Activated CD4-positive, alpha-beta T cell treated with anti-CD3 and anti-CD28 coated beads for 36 hours (primary cell): ENCODE measurements around the gene NODAL. TPM values are rescaled to one million over a fixed set of nuclear protein-coding genes. Genes with fewer than 3 reads are reported as not detected.
"Not testable (repeated sequence)": the region's sequence is repeated elsewhere in the genome, so short reads cannot be mapped to it uniquely, and the experiment has no call there.

ENCODE experiments used
- ATAC-seq: fragments of 200-7000 bp; cut with Tn5 transposase; one replicate; pipeline ENCODE4 v1.10.0; 2021; ENCODE audit warnings: mild to moderate bottlenecking, moderate library complexity
- CTCF ChIA-PET: fragments of 350-600 bp; sonication (Branson Sonifier 250); formaldehyde crosslinking; loops from one replicate; lab custom pipeline; 2021; ENCODE audit warnings: antibody characterized with exemption; lab: Charles Lee
- POLR2A ChIA-PET: fragments of 350-600 bp; sonication (Branson Sonifier 250); formaldehyde crosslinking; loops from one replicate; lab custom pipeline; 2021; ENCODE audit warnings: antibody characterized with exemption, inconsistent platforms; lab: Charles Lee
- DNase-seq: peaks from one replicate; pipeline ENCODE4 v3.0.0-alpha.2; 2020
- H3K27ac Mint-ChIP-seq: one replicate; pipeline ENCODE4 v1.8.0; 2021; ENCODE audit warnings: mixed read lengths
- H3K27me3 Mint-ChIP-seq: one replicate; pipeline ENCODE4 v1.8.0; 2021; ENCODE audit warnings: mixed read lengths
- H3K36me3 Mint-ChIP-seq: one replicate; pipeline ENCODE4 v1.8.0; 2021; ENCODE audit warnings: low read depth, mixed read lengths
- H3K4me1 Mint-ChIP-seq: one replicate; pipeline ENCODE4 v1.8.0; 2021; ENCODE audit warnings: mixed read lengths
- H3K4me3 Mint-ChIP-seq: one replicate; pipeline ENCODE4 v1.8.0; 2021; ENCODE audit warnings: mild to moderate bottlenecking, moderate library complexity, mixed read lengths
- H3K9me3 Mint-ChIP-seq: one replicate; pipeline ENCODE4 v1.8.0; 2021; ENCODE audit warnings: low read depth, mixed read lengths
- intact Hi-C, 2 experiments: fragments of 100-400 bp; cut with DNase I in 1 of 2; cut with micrococcal nuclease in 1 of 2; formaldehyde crosslinking; loops; one replicate each; pipeline versions ENCODE4 v1.14.2 to v1.15.1; 2022 to 2024; cut with DNase I, micrococcal nuclease
- total RNA-seq, 2 experiments: library from RNA; stranded (reverse); gene quantifications; one replicate each; pipeline ENCODE4 v1.2.3, GENCODE V29; 2021

NODAL gene
- not detected for total RNA-seq

DNA sequence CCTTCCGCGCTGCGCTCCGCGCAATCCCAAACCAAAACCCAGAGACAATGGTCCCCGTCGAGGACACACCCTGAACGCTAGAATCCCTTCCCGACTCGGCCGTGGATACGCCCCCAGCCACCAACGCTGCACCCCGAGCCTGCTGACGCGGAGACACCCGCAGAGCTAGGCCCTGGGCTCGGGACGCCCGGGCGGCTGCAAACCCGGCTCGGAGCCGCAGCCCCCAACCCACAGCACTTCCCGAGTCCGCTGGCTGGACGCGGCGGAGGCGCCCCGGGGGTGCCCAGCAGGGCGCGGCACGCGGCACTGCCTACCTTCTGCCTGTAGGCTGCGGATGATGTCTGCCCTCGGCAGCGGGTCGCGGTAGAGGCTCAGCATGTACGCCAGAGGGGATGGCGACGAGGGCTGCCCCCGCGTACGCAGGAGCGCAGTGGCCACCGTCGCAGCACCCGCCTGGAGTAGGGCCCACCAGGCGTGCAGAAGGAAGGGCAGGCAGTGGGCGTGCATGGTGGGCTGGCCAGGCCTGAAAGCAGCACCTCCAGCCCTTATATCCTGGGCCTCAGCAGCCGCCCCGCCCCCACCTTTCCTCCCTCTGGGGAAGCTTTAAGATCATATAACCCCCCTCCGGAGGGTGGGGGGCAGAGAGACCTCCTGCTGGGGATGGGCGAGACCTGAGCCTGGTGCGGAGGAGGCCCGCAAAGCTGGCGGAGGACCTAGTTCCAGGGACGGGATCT lies at the start of gene NODAL:
Gene NODAL (minus strand): TSS at position 521 of the 734 bp plus-strand sequence. CDS start 14 bp downstream, at position 507.
- Mint-ChIP-seq H3K27me3 (peaks cover 30% of the 10 kb centered on the region), H3K4me3 (peak within 1 kb of the TSS; percentile 36), H3K9me3 (no peaks in the 10 kb centered on the region), H3K36me3 (peaks cover 2% of the 10 kb centered on the region), H3K4me1 (peaks cover 10% of the 10 kb centered on the region), H3K27ac (peak within 1 kb of the TSS; percentile 5)
- ChIA-PET POLR2A (no interaction called here), CTCF (interaction anchor here (0.7 to 1.9 kb wide), 4 partner anchors 20 to 326 kb away, joined by 3 to 5 read pairs (median 4); no protein-coding TSS in a partner anchor)
- ATAC-seq: peak; percentile 54
- intact Hi-C loops: no loop called here
- peak; percentile 33 for DNase-seq

DNA sequence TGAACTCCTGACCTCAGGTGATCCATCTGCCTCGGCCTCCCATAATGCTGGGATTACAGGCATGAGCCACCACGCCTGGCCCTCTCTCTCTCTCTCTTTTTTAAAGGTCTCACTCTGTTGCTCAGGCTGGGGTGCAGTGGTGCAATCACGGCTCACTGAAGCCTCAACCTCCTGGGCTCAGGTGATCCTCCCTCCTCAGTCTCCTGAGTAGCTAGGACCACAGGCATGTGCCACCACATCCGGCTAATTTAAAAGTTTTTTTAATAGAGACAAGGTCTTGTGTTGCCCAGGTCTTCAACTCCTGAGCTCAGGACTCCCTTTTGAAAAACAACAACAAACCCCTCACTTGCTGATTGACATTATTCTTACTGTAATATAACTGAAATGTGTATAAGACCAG lies 48.7 kb upstream of the NODAL start:
- CTCF ChIA-PET: interaction anchor here (0.6 to 0.7 kb wide), 2 partner anchors 26 to 217 kb away, joined by 3 read pairs; no protein-coding TSS in a partner anchor
- no peak for ATAC-seq
- POLR2A ChIA-PET: interaction anchor here (0.7 kb wide), 1 partner anchor 320 kb away, joined by 3 read pairs; the partner anchor contains the start of gene SAR1A

DNA sequence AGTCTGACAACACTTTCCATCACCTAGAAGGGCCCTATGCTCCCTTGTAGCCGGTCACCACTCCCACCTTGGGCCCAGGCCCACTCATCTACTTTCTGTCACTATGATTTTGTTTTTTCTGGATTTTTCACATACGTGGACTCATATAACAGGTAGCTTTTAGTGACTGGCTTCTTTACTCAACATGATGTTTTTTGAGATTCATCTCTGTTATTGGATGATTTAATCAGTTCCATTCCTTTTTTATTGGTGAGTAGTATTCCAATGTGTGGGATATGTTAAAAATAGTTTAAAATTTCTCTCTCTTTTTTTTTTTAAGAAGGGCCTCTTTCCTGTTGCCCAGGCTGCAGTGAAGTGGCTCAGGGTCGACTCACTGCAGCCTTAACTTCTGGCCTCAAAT lies 46.3 kb upstream of the NODAL start:
- Mint-ChIP-seq H3K9me3 (no peaks in the 10 kb centered on the region), H3K36me3 (no peaks in the 10 kb centered on the region), H3K27ac (no peak overlapping the region), H3K4me3 (no peak overlapping the region), H3K27me3 (no peaks in the 10 kb centered on the region), H3K4me1 (no peaks in the 10 kb centered on the region)
- ChIA-PET POLR2A (no interaction called here), CTCF (no interaction called here)
- ATAC-seq: no peak
- intact Hi-C loops: no loop called here
- DNase-seq: no peak

More for the DNA sequence above, 48.7 kb upstream of the NODAL start:
- no peaks in the 10 kb centered on the region for H3K36me3 Mint-ChIP-seq
- no peak overlapping the region for H3K27ac Mint-ChIP-seq
- H3K27me3 Mint-ChIP-seq: no peaks in the 10 kb centered on the region
- peaks cover 20% of the 10 kb centered on the region for H3K4me1 Mint-ChIP-seq
- no peak for DNase-seq
- H3K4me3 Mint-ChIP-seq: no peak overlapping the region
- intact Hi-C loops: no loop called here
- no peaks in the 10 kb centered on the region for H3K9me3 Mint-ChIP-seq

DNA sequence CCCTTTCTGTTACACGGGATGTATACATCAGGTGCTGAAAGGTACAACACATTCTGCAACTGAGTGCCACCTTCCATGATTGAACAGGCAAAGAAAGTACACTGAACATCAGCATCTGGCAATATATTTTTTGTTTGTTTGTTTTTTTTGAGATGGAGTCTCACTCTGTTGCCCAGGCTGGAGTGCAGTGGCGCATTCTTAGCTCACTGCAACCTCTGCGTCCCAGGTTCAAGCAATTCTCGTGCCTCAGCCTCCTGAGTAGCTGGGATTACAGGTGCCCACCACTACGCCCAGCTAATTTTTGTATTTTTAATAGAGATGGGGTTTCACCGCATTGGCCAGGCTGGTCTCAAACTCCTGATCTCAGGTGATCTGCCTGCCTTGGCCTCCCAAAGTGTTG lies 42.4 kb upstream of the NODAL start:
- DNase-seq, H3K9me3 Mint-ChIP-seq, ATAC-seq, H3K36me3 Mint-ChIP-seq, H3K27ac Mint-ChIP-seq, POLR2A ChIA-PET, intact Hi-C loops, CTCF ChIA-PET, H3K4me3 Mint-ChIP-seq, H3K27me3 Mint-ChIP-seq: not testable (repeated sequence)
- H3K4me1 Mint-ChIP-seq: peaks cover 18% of the 10 kb centered on the region

DNA sequence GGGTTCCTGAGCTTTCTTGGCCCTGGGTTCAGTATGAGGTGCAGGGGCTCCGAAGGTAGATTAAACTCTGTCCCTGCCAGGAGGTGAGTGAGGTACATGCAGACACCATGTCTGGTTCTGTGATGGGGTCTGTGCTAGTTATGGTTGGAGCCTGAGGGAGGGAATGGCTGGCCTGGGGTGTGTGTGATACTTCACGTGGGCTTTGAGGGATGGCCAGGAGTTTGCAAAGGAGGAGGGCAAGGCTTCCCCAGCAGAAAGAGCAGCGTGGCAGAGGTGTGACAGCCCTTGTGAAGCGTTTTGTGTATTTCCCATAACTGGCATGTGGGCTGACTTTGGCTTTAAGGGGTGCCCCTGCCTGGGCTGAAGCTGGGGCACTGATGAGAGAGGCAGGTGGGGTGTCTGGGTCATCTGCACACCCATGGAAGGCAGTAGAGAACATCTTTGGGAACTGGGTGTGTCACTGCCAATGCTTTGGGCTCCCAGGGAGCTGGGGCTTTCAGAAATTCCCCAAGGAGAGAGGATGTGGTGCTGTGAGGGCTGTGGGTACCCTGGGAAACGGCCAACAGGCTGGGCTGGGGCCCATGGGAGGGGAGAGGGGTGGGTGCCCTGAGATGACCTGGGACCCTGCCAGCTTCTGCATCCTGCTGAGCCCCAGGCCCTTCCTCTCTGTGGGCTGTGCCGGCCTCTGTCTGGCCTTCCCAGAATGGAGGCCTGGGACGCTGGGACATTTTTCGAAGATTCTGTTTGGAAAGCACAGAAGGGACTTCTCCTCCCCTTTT lies 41.7 kb upstream of the NODAL start:
- H3K36me3 Mint-ChIP-seq: peaks cover 2% of the 10 kb centered on the region
- ATAC-seq (no peak), DNase-seq (no peak)
- peaks cover 18% of the 10 kb centered on the region for H3K4me1 Mint-ChIP-seq
- H3K27ac Mint-ChIP-seq: no peak overlapping the region
- H3K4me3 Mint-ChIP-seq: no peak overlapping the region
- no peaks in the 10 kb centered on the region for H3K27me3 Mint-ChIP-seq
- H3K9me3 Mint-ChIP-seq: no peaks in the 10 kb centered on the region
- ChIA-PET CTCF (no interaction called here), POLR2A (no interaction called here)
- intact Hi-C loops: no loop called here

DNA sequence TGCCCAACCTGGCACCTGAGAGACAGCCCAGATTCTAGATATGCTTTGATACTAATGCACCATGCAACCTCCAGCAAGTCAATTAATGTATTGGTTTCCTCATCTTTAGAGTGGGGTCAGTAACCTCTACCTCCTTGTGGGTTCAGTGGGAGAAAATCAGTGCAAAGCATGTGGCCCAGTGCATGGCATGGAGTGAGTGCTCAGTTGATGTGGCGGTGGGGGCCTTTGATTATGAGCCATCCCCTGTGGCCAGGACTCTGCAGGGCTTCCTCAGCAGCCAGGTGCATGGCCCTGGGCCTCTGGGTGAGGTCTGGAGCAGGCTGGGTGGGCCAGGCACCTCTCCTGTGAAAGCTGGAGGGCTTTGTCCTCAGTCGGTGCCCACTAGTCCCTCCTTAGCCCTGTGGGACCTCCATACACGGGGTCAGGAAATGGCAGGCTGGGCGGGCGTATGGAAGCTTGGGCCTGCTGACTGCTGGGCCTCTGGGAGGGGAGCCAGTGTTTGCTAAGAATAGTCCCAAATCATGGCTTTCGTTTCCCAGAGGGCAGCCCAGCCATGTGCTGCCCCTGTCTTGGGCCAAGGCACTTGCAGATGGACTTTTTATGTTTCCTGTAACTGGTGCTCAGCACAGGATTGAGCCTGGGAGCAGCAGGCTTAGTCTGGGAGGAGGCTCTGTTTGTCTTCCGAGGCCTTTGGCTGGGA lies 40.5 kb upstream of the NODAL start:
- intact Hi-C loops: no loop called here
- H3K9me3 Mint-ChIP-seq: no peaks in the 10 kb centered on the region
- no peak overlapping the region for H3K27ac Mint-ChIP-seq
- H3K27me3 Mint-ChIP-seq: peaks cover 3% of the 10 kb centered on the region
- ATAC-seq (no peak), DNase-seq (no peak)
- POLR2A ChIA-PET: no interaction called here
- CTCF ChIA-PET: no interaction called here
- H3K36me3 Mint-ChIP-seq: peaks cover 2% of the 10 kb centered on the region
- no peak overlapping the region for H3K4me3 Mint-ChIP-seq
- peaks cover 27% of the 10 kb centered on the region for H3K4me1 Mint-ChIP-seq

DNA sequence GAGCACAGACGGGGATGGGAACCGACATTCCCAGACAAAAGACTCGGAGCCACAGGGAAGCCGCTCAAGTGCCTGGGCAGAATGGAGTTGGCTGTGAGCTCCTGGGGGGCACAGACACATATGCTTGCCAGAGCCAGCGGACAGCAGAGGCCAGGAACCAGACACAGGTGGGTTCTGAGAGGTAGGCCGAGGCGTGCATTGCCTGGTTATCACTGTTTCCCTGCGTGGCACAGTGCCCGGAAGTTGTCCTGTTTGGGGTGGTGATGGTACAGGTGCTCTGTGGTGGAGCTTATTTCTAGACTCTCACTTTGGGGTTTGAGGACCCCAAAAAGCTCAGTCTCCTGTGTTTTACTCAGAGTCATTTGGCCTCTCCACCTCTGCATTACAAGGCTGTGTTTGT lies 39.6 kb upstream of the NODAL start:
- CTCF ChIA-PET: interaction anchor here (0.9 kb wide), 1 partner anchor 20 kb away, joined by 3 read pairs; no protein-coding TSS in a partner anchor

DNA sequence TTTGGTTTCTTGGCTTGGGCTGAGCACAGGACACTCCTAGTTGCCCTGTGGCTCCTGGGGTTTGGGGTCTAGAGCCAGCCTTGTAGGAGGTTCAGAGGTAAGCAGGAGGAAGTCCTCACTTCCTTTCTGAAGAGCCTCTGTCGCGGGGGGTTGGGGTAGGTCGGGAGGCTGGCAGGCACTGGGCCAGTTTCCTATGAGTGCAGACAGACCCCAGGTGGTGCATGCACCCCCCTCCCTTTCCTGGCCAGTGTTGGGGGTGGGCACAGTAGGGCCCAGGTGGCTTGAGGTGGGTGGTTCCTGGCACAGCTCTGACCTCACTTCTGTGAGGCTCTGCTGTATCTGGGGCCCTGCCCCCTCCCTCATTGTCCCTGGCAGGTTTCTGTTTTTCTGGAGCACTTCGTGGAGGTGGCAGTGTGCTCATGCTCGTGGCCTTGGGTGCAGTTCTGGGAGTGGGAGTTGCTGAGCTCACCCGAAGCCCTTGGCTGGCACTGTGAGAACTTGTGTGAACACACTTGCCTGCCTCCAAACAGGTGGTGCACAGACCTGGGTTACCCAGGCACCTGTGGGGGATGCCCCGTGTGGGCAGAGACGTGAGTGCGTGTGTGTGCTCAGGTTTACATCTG lies 38.9 kb upstream of the NODAL start:
- Mint-ChIP-seq H3K27me3 (peaks cover 9% of the 10 kb centered on the region), H3K4me3 (peak overlapping the region; percentile 67), H3K36me3 (peaks cover 2% of the 10 kb centered on the region), H3K4me1 (peaks cover 39% of the 10 kb centered on the region), H3K27ac (peak overlapping the region; percentile 37), H3K9me3 (no peaks in the 10 kb centered on the region)
- ATAC-seq (peak; percentile 31), DNase-seq (peak; percentile 65)
- intact Hi-C loops: no loop called here
- ChIA-PET POLR2A (no interaction called here), CTCF (interaction anchor here (0.6 to 1.0 kb wide), 3 partner anchors 19 to 104 kb away, joined by 3 read pairs; no protein-coding TSS in a partner anchor)

More for the DNA sequence above, 39.6 kb upstream of the NODAL start:
- POLR2A ChIA-PET: no interaction called here
- Mint-ChIP-seq H3K27ac (no peak overlapping the region), H3K36me3 (peaks cover 2% of the 10 kb centered on the region), H3K9me3 (no peaks in the 10 kb centered on the region), H3K27me3 (peaks cover 6% of the 10 kb centered on the region), H3K4me3 (peak overlapping the region; percentile 67), H3K4me1 (peaks cover 32% of the 10 kb centered on the region)
- intact Hi-C loops: no loop called here
- DNase-seq: no peak
- ATAC-seq: no peak

DNA sequence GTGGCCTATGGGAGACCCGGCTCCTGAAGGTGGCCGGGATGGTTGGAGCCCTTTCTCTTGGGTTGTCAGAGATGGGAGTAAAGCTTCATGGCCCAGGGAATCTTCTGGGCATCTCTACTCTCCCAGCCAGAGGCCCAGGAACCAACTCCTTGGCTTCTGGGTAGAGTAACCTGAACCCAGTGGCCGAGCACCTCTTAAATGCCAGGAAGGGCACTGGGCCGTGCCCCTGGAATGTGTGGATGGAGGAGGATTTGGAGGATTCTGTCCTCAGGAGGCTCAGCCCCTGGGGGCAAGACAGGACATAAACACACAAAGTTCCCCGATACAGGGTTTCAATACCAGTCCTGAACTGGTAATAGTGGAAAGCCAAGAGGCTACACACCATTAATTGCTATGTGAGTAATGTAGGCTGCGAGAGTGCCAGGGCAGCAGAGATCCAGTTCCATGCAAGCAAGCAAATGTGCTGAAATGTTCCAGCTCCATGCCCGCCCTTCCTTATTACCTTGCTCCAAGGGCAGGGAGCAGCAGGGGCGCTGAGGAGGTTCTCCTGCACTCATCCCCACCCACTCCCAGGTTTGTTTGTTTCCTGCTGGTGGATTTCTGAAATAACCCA lies 38.3 kb upstream of the NODAL start:
- Mint-ChIP-seq H3K27ac (peak overlapping the region; percentile 37), H3K4me1 (peaks cover 41% of the 10 kb centered on the region), H3K9me3 (no peaks in the 10 kb centered on the region), H3K4me3 (peak overlapping the region; percentile 67), H3K36me3 (peaks cover 2% of the 10 kb centered on the region), H3K27me3 (peaks cover 15% of the 10 kb centered on the region)
- ChIA-PET POLR2A (interaction anchor here (1.0 kb wide), 1 partner anchor 247 kb away, joined by 3 read pairs; no protein-coding TSS in a partner anchor), CTCF (interaction anchor here (0.6 to 1.0 kb wide), 3 partner anchors 103 to 466 kb away, joined by 3 read pairs; no protein-coding TSS in a partner anchor)
- intact Hi-C loops: loop anchor here (5.0 kb wide), 3 partner anchors 77 to 338 kb away; partner anchors contain the start of genes EIF4EBP2 (in 1 of the 2) and SGPL1 (in 1 of the 2)
- DNase-seq: no peak
- ATAC-seq: no peak

DNA sequence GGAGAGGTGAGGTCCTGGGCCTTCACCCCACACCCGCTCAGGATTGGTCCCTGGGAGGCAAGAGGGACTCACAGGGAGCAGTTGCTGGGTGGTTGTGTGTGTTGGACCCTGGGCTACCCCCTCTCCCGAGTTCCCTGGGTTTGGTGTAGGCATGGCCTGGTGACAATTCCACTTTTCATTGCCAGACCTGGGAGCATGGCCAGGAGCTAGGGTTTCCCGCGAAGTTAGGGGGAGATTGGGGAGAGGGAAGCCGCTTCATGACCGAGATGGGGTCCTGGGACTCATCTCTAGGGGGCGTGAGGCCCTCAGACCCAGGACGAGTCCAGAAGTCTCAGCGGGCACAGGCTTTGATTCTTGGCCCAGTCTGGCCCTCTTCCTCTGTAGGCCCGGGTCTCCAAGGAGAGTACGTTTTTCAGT lies 37.7 kb upstream of the NODAL start:
- Mint-ChIP-seq H3K9me3 (no peaks in the 10 kb centered on the region), H3K36me3 (peaks cover 2% of the 10 kb centered on the region), H3K27ac (no peak overlapping the region), H3K4me3 (peak overlapping the region; percentile 67), H3K27me3 (peaks cover 19% of the 10 kb centered on the region), H3K4me1 (peaks cover 41% of the 10 kb centered on the region)
- no peak for DNase-seq
- ATAC-seq: no peak
- CTCF ChIA-PET: interaction anchor here (0.5 to 1.0 kb wide), 3 partner anchors 60 to 466 kb away, joined by 3 read pairs; no protein-coding TSS in a partner anchor
- POLR2A ChIA-PET: interaction anchor here (1.0 kb wide), 1 partner anchor 247 kb away, joined by 3 read pairs; no protein-coding TSS in a partner anchor
- intact Hi-C loops: loop anchor here (5.0 kb wide), 3 partner anchors 77 to 338 kb away; partner anchors contain the start of genes EIF4EBP2 (in 1 of the 2) and SGPL1 (in 1 of the 2)
